GM23338 (cell line): Measurements from ENCODE around the gene SZT2.

Experiments used
- EZH2 ChIP-seq: fragments of 200-600 bp; sonication (generic); IDR thresholded peaks from one replicate; pipeline ENCODE4 v1.8.0; 2017; ENCODE audit warnings: antibody characterized with exemption, mild to moderate bottlenecking, low read depth; ENCODE audit not compliant: unreplicated experiment
- EZH2phosphoT487 ChIP-seq: fragments of 200-600 bp; sonication (generic); IDR thresholded peaks from one replicate; pipeline ENCODE4 v1.8.1; 2018; ENCODE audit warnings: antibody characterized with exemption; ENCODE audit not compliant: unreplicated experiment
- JUNB ChIP-seq: IDR thresholded peaks from one replicate; pipeline ENCODE4 v1.6.1; 2016; ENCODE audit warnings: antibody characterized with exemption; ENCODE audit not compliant: unreplicated experiment
- POLR2AphosphoS5 ChIP-seq: IDR thresholded peaks from 2 replicates; pipeline ENCODE4 v1.6.1; 2016; ENCODE audit warnings: antibody characterized with exemption, low read depth
- ZNF114 ChIP-seq: fragments of 250-450 bp; sonication (Bioruptor Pico); IDR thresholded peaks from 2 replicates; pipeline ENCODE4 v1.5.0; 2020; ENCODE audit warnings: mild to moderate bottlenecking, moderate library complexity
- TF ChIP-seq, protein P1 (sequence below), 2 experiments: fragments of 200-600 bp in 1 of 2; sonication (generic) in 1 of 2; conservative IDR thresholded peaks; 2 replicates each; pipeline versions ENCODE4 v1.5.1 to v1.6.1; 2016 to 2017; ENCODE audit warnings: antibody characterized with exemption in 2 of 2, low read depth in 2 of 2, mild to moderate bottlenecking in 2 of 2, moderate library complexity in 1 of 2
- TF ChIP-seq, protein P2 (sequence below): IDR thresholded peaks from one replicate; pipeline ENCODE4 v1.6.1; 2018; ENCODE audit warnings: antibody characterized with exemption; ENCODE audit not compliant: unreplicated experiment

DNA sequence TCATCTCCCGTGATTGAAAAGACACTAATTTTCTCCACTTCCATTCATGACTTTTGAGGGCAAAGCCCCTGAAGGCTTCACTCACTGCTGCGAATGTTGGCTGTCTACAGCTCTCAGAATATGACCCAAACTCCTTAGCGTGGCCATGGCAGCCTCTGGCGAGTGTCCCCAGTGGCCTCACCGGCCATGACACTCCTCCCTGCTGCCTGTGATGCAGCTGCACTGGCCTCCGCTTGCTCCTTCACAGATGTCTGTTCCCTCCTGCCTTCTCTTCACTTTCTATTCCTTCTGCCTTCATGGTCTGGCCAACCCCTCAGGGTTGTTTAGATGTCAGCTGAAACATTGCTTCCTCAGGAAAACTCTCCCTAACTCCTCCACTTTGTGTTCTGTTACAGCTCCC is 110.2 kb downstream of the SZT2 start:
- TF ChIP-seq, protein P1, sequence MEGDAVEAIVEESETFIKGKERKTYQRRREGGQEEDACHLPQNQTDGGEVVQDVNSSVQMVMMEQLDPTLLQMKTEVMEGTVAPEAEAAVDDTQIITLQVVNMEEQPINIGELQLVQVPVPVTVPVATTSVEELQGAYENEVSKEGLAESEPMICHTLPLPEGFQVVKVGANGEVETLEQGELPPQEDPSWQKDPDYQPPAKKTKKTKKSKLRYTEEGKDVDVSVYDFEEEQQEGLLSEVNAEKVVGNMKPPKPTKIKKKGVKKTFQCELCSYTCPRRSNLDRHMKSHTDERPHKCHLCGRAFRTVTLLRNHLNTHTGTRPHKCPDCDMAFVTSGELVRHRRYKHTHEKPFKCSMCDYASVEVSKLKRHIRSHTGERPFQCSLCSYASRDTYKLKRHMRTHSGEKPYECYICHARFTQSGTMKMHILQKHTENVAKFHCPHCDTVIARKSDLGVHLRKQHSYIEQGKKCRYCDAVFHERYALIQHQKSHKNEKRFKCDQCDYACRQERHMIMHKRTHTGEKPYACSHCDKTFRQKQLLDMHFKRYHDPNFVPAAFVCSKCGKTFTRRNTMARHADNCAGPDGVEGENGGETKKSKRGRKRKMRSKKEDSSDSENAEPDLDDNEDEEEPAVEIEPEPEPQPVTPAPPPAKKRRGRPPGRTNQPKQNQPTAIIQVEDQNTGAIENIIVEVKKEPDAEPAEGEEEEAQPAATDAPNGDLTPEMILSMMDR (conservative IDR thresholded peaks at IDR 0.05; ENCODE audit: low read depth in 2 of 2): 0 out of 4 replicates have a peak, but pooled peaks of 1 of the 2 experiments have one; percentile 15
- TF ChIP-seq ZNF114 (no peak), EZH2phosphoT487 (no peak), POLR2AphosphoS5 (no peak), EZH2 (no peak), JUNB (no peak)
- TF ChIP-seq, protein P2, sequence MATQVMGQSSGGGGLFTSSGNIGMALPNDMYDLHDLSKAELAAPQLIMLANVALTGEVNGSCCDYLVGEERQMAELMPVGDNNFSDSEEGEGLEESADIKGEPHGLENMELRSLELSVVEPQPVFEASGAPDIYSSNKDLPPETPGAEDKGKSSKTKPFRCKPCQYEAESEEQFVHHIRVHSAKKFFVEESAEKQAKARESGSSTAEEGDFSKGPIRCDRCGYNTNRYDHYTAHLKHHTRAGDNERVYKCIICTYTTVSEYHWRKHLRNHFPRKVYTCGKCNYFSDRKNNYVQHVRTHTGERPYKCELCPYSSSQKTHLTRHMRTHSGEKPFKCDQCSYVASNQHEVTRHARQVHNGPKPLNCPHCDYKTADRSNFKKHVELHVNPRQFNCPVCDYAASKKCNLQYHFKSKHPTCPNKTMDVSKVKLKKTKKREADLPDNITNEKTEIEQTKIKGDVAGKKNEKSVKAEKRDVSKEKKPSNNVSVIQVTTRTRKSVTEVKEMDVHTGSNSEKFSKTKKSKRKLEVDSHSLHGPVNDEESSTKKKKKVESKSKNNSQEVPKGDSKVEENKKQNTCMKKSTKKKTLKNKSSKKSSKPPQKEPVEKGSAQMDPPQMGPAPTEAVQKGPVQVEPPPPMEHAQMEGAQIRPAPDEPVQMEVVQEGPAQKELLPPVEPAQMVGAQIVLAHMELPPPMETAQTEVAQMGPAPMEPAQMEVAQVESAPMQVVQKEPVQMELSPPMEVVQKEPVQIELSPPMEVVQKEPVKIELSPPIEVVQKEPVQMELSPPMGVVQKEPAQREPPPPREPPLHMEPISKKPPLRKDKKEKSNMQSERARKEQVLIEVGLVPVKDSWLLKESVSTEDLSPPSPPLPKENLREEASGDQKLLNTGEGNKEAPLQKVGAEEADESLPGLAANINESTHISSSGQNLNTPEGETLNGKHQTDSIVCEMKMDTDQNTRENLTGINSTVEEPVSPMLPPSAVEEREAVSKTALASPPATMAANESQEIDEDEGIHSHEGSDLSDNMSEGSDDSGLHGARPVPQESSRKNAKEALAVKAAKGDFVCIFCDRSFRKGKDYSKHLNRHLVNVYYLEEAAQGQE: no peak
